Chondrocyte (in vitro differentiated cells): Measurements from ENCODE around the gene ZNF580. TPM values are rescaled to one million over a fixed set of nuclear protein-coding genes. Genes with fewer than 3 reads are reported as not detected.

ENCODE experiments used
- DNase-seq: peaks from one replicate; pipeline ENCODE4 v3.0.0; 2021; ENCODE audit warnings: mixed read lengths, low spot score
- H3K27ac Mint-ChIP-seq: one replicate; pipeline ENCODE4 v1.8.0; 2021; ENCODE audit warnings: mild to moderate bottlenecking, moderate library complexity, mixed read lengths; ENCODE audit not compliant: unreplicated experiment
- H3K27me3 Mint-ChIP-seq: 2 replicates; pipeline ENCODE4 v1.8.0; 2021; ENCODE audit warnings: low read depth, mixed read lengths
- H3K36me3 Mint-ChIP-seq: 2 replicates; pipeline ENCODE4 v1.8.0; 2021; ENCODE audit warnings: low read depth, mixed read lengths
- H3K4me1 Mint-ChIP-seq: 2 replicates; pipeline ENCODE4 v1.8.0; 2021; ENCODE audit warnings: low read depth, mild to moderate bottlenecking, mixed read lengths
- H3K4me3 Mint-ChIP-seq: one replicate; pipeline ENCODE4 v1.8.0; 2021; ENCODE audit warnings: mild to moderate bottlenecking, moderate library complexity, mixed read lengths; ENCODE audit not compliant: unreplicated experiment
- H3K9me3 Mint-ChIP-seq: 2 replicates; pipeline ENCODE4 v1.8.0; 2021; ENCODE audit warnings: low read depth, mixed read lengths
- CTCF ChIP-seq: fragments of 200-600 bp; sonication (generic); IDR thresholded peaks from 2 replicates; pipeline ENCODE4 v1.5.0; 2021; ENCODE audit warnings: antibody characterized with exemption, mild to moderate bottlenecking, moderate library complexity
- total RNA-seq: library from RNA; stranded (reverse); gene quantifications from 3 replicates; pipeline ENCODE4 v1.2.1, GENCODE V29; 2021

Gene ZNF580
- total RNA-seq, 1 donor from 2014 or later: 45.0 TPM

GRCh38 chr19:55692681-55693081 is 51.9 kb downstream of the ZNF580 start:
- DNase-seq: peak; percentile 91
- H3K27ac Mint-ChIP-seq: no peak overlapping the region
- H3K27me3 Mint-ChIP-seq: no peaks in the 10 kb centered on the region
- H3K4me3 Mint-ChIP-seq: no peak overlapping the region
- H3K36me3 Mint-ChIP-seq: peaks cover 17% of the 10 kb centered on the region
- TF ChIP-seq CTCF: no peak
- no peaks in the 10 kb centered on the region for H3K4me1 Mint-ChIP-seq
- no peaks in the 10 kb centered on the region for H3K9me3 Mint-ChIP-seq

Other genes starting within 250 kb of the ZNF580 start
- 60.0 to 79.7 TPM (median 78.6 TPM) in 3 replicates for gene UBE2S, start 233.2 kb upstream of the ZNF580 start, total RNA-seq
- gene SHISA7, start 197.7 kb upstream of the ZNF580 start, total RNA-seq: not detected in 3 replicates
- 39.8 to 47.2 TPM (median 39.8 TPM) in 3 replicates for gene ISOC2, start 179.4 kb upstream of the ZNF580 start, total RNA-seq
- gene C19orf85, start 176.3 kb upstream of the ZNF580 start, total RNA-seq: not detected in 3 replicates
- gene ZNF628, start 164.4 kb upstream of the ZNF580 start, total RNA-seq: 9.1 to 9.7 TPM (median 9.4 TPM) in 3 replicates
- gene NAT14, start 155.8 kb upstream of the ZNF580 start, total RNA-seq: 32.1 to 50.0 TPM (median 33.1 TPM) in 3 replicates
- 33.6 to 50.0 TPM (median 34.5 TPM) in 3 replicates for gene SSC5D, start 152.6 kb upstream of the ZNF580 start, total RNA-seq
- gene SBK2, start 103.9 kb upstream of the ZNF580 start, total RNA-seq: not detected in 3 replicates
- not detected in 3 replicates for gene SBK3, start 95.5 kb upstream of the ZNF580 start, total RNA-seq
- gene ZNF579, start 60.2 kb upstream of the ZNF580 start, total RNA-seq: 15.7 to 23.6 TPM (median 23.1 TPM) in 3 replicates
- 11.3 to 14.7 TPM (median 14.4 TPM) in 3 replicates for gene FIZ1, start 41.5 kb upstream of the ZNF580 start, total RNA-seq
- 10.1 to 11.0 TPM (median 10.8 TPM) in 3 replicates for gene ZNF524, start 40.7 kb upstream of the ZNF580 start, total RNA-seq
- 16.1 to 18.1 TPM (median 16.4 TPM) in 3 replicates for gene ZNF865, start 35.4 kb upstream of the ZNF580 start, total RNA-seq
- gene ZNF784, start 16.4 kb upstream of the ZNF580 start, total RNA-seq: 6.1 to 7.9 TPM (median 6.4 TPM) in 3 replicates
- gene ZNF581, start 2.6 kb downstream of the ZNF580 start, total RNA-seq: 20.8 to 24.7 TPM (median 24.2 TPM) in 3 replicates
- 20.9 to 26.5 TPM (median 23.5 TPM) in 3 replicates for gene CCDC106, start 7.2 kb downstream of the ZNF580 start, total RNA-seq
- 119 to 137 TPM (median 129 TPM) in 3 replicates for gene U2AF2, start 14.0 kb downstream of the ZNF580 start, total RNA-seq
- 105 to 127 TPM (median 124 TPM) in 3 replicates for gene EPN1, start 34.2 kb downstream of the ZNF580 start, total RNA-seq
- not detected in 3 replicates for gene NLRP9, start 97.4 kb downstream of the ZNF580 start, total RNA-seq
- gene RFPL4A, start 118.1 kb downstream of the ZNF580 start, total RNA-seq: not detected in 3 replicates
- not detected in 3 replicates for gene RFPL4AL1, start 128.1 kb downstream of the ZNF580 start, total RNA-seq
- gene NLRP11, start 191.0 kb downstream of the ZNF580 start, total RNA-seq: not detected in 3 replicates
- gene NLRP4, start 195.5 kb downstream of the ZNF580 start, total RNA-seq: not detected in 3 replicates